K562 (cell line): ENCODE results near the gene MYO1F.

Source experiments
- CBX1 ChIP-seq: sonication (generic); IDR thresholded peaks from 2 replicates; pipeline ENCODE4 v1.6.1; 2016; ENCODE audit warnings: antibody characterized with exemption, low read depth, mild to moderate bottlenecking
- CTCF ChIP-seq, 3 experiments: IDR thresholded peaks in 2 of 3; conservative IDR thresholded peaks in 1 of 3; 2 replicates each; pipeline ENCODE4 v1.5.1; 2011 to 2012; ENCODE audit warnings: low read length in 3 of 3, mild to moderate bottlenecking in 3 of 3, control low read depth in 2 of 3, improper control_type of control experiment in 1 of 3, inconsistent platforms in 1 of 3, low read depth in 1 of 3, mixed read lengths in 1 of 3, moderate library complexity in 1 of 3; ENCODE audit not compliant: insufficient read depth in 2 of 3
- FOXK2 ChIP-seq, 2 experiments: fragments of 450-650 bp; IDR thresholded peaks in 1 of 2; conservative IDR thresholded peaks in 1 of 2; 2 replicates each; pipeline ENCODE4 v1.6.1; 2016; ENCODE audit warnings: low read depth in 2 of 2, mild to moderate bottlenecking in 1 of 2
- FOXM1 ChIP-seq, 2 experiments: fragments of 450-650 bp in 1 of 2; sonication (generic) in 1 of 2; formaldehyde crosslinking in 1 of 2; IDR thresholded peaks; 2 replicates each; pipeline versions ENCODE4 v1.6.1 to v1.9.0; 2017 to 2022; ENCODE audit warnings: low read depth in 2 of 2, mild to moderate bottlenecking in 2 of 2, missing genetic modification reagents in 1 of 2, moderate library complexity in 1 of 2
- HMGXB4 ChIP-seq: sonication (generic); formaldehyde crosslinking; IDR thresholded peaks from 2 replicates; pipeline ENCODE4 v1.8.1; 2023; ENCODE audit warnings: mild to moderate bottlenecking, missing genetic modification reagents
- HNRNPL ChIP-seq: fragments of 200-400 bp; formaldehyde crosslinking; IDR thresholded peaks from 2 replicates; pipeline ENCODE4 v1.6.1; 2017; ENCODE audit warnings: low read depth, mild to moderate bottlenecking, low read length
- HOMEZ ChIP-seq: fragments of 250-450 bp; sonication (Bioruptor Pico); IDR thresholded peaks from 2 replicates; pipeline ENCODE4 v1.4.0; 2020; ENCODE audit warnings: mild to moderate bottlenecking, moderate library complexity
- ZNF133 ChIP-seq: fragments of 250-450 bp; sonication (Bioruptor Pico); IDR thresholded peaks from 2 replicates; pipeline ENCODE4 v1.4.0; 2020; ENCODE audit warnings: mild to moderate bottlenecking

- TF ChIP-seq CTCF (IDR thresholded peaks at IDR 0.05 in 2 of 3, conservative IDR thresholded peaks at IDR 0.05 in 1 of 3; ENCODE audit: insufficient read depth in 2 of 3, low read depth in 1 of 3, low read length in 3 of 3) (no peak), ZNF133 (CRISPR knock-in tag) (no peak), CBX1 (no peak), HOMEZ (CRISPR knock-in tag) (no peak), FOXM1 (IDR thresholded peaks at IDR 0.05; ENCODE audit: low read depth) (no peak), FOXM1 (CRISPR knock-in tag; IDR thresholded peaks at IDR 0.05; ENCODE audit: low read depth) (no peak), HMGXB4 (CRISPR knock-in tag) (no peak), FOXK2 (conservative IDR thresholded peaks at IDR 0.05 in 1 of 2, IDR thresholded peaks at IDR 0.05 in 1 of 2; ENCODE audit: low read depth in 2 of 2) (no peak), HNRNPL (no peak)
Measured at GRCh38 chr19:8490395-8490760, 86.9 kb downstream of the MYO1F start.
